K562 (cell line): ENCODE measurements around the gene TMEM150A. TPM values are rescaled to one million over a fixed set of nuclear protein-coding genes. Genes with fewer than 3 reads are reported as not detected.

ENCODE experiments used
- BRF1 ChIP-seq: IDR thresholded peaks from 3 replicates; pipeline ENCODE4 v1.6.1; 2011; ENCODE audit warnings: borderline replicate concordance, mild to moderate bottlenecking; ENCODE audit not compliant: insufficient read length; ENCODE audit errors: extremely low read depth
- CBX2 ChIP-seq: fragments of 200-600 bp; sonication (generic); IDR thresholded peaks from one replicate; pipeline ENCODE4 v1.6.1; 2012; ENCODE audit warnings: mild to moderate bottlenecking, low read length, inconsistent platforms; ENCODE audit not compliant: insufficient read depth, poor library complexity, severe bottlenecking
- CEBPG ChIP-seq, 3 experiments: fragments of 200-800 bp in 1 of 3; sonication (Bioruptor generic) in 1 of 3; sonication (generic) in 1 of 3; formaldehyde crosslinking in 1 of 3; IDR thresholded peaks in 2 of 3; conservative IDR thresholded peaks in 1 of 3; 2 replicates each; pipeline versions ENCODE4 v1.6.1 to v1.8.0; 2016 to 2022; ENCODE audit warnings: missing compliant biosample characterization in 2 of 3, missing genetic modification characterization in 2 of 3, mild to moderate bottlenecking in 1 of 3, missing genetic modification reagents in 1 of 3
- EGR1 ChIP-seq: fragments of 450-650 bp; conservative IDR thresholded peaks from 2 replicates; pipeline ENCODE4 v1.6.1; 2017; ENCODE audit warnings: mild to moderate bottlenecking
- ETV1 ChIP-seq: fragments of 450-650 bp; conservative IDR thresholded peaks from 2 replicates; pipeline ENCODE4 v1.6.1; 2016; ENCODE audit warnings: missing genetic modification characterization, control low read depth, low read depth, missing compliant biosample characterization
- HCFC1 ChIP-seq: IDR thresholded peaks from 2 replicates; pipeline ENCODE4 v1.6.1; 2012; ENCODE audit warnings: low read depth, low read length, improper control_type of control experiment
- JUN ChIP-seq, 2 experiments: sonication (generic) in 1 of 2; formaldehyde crosslinking in 1 of 2; IDR thresholded peaks; 2 replicates each; pipeline versions ENCODE4 v1.6.1 to v1.8.0; 2012 to 2022; ENCODE audit warnings: borderline replicate concordance in 2 of 2, mild to moderate bottlenecking in 2 of 2, improper control_type of control experiment in 1 of 2, low read depth in 1 of 2, low read length in 1 of 2, missing genetic modification reagents in 1 of 2
- KLF13 ChIP-seq: fragments of 450-650 bp; IDR thresholded peaks from 2 replicates; pipeline ENCODE4 v1.6.1; 2016; ENCODE audit warnings: missing genetic modification characterization, low read depth, mild to moderate bottlenecking, missing compliant biosample characterization, moderate library complexity, borderline replicate concordance
- PHF8 ChIP-seq: fragments of 200-600 bp; sonication (generic); IDR thresholded peaks from 2 replicates; pipeline ENCODE4 v1.6.1; 2012; ENCODE audit warnings: mixed run types, mild to moderate bottlenecking, inconsistent platforms, low read length, moderate library complexity, borderline replicate concordance
- RCOR1 ChIP-seq, 2 experiments: IDR thresholded peaks; 2 replicates each; pipeline ENCODE4 v1.6.1; 2012; ENCODE audit warnings: low read depth in 2 of 2, low read length in 2 of 2, borderline replicate concordance in 1 of 2, improper control_type of control experiment in 1 of 2
- RFX7 ChIP-seq: fragments of 250-450 bp; sonication (Bioruptor Pico); IDR thresholded peaks from 2 replicates; pipeline ENCODE4 v1.5.1; 2021; ENCODE audit warnings: mild to moderate bottlenecking
- SLC30A9 ChIP-seq: fragments of 250-450 bp; sonication (Bioruptor Pico); IDR thresholded peaks from 2 replicates; pipeline ENCODE4 v1.8.0; 2022; ENCODE audit warnings: mild to moderate bottlenecking, moderate library complexity
- TARDBP ChIP-seq: fragments of 450-650 bp; IDR thresholded peaks from 2 replicates; pipeline ENCODE4 v1.6.1; 2016
- ZBTB11 ChIP-seq, 3 experiments: fragments of 200-800 bp in 1 of 3; fragments of 250-450 bp in 1 of 3; fragments of 450-650 bp in 1 of 3; sonication (Bioruptor Pico) in 1 of 3; sonication (Bioruptor generic) in 1 of 3; formaldehyde crosslinking in 1 of 3; IDR thresholded peaks; 2 replicates each; pipeline versions ENCODE4 v1.6.1 to v1.8.0; 2016 to 2022; ENCODE audit warnings: mild to moderate bottlenecking in 2 of 3, missing genetic modification characterization in 2 of 3, missing compliant biosample characterization in 1 of 3, moderate library complexity in 1 of 3
- ZBTB26 ChIP-seq: fragments of 450-650 bp; formaldehyde crosslinking; IDR thresholded peaks from 2 replicates; pipeline ENCODE4 v1.4.0; 2022; ENCODE audit warnings: missing genetic modification characterization
- ZBTB34 ChIP-seq: fragments of 250-450 bp; sonication (Bioruptor Pico); IDR thresholded peaks from 2 replicates; pipeline ENCODE4 v1.8.0; 2021; ENCODE audit warnings: mild to moderate bottlenecking, moderate library complexity
- ZNF134 ChIP-seq: fragments of 250-450 bp; sonication (Bioruptor Pico); conservative IDR thresholded peaks from 2 replicates; pipeline ENCODE4 v1.4.0; 2020
- ZNF224 ChIP-seq: sonication (generic); formaldehyde crosslinking; IDR thresholded peaks from 2 replicates; pipeline ENCODE4 v1.8.0; 2022; ENCODE audit warnings: mild to moderate bottlenecking, missing genetic modification reagents
- ZNF77 ChIP-seq: fragments of 250-450 bp; sonication (Bioruptor Pico); IDR thresholded peaks from 2 replicates; pipeline ENCODE4 v1.5.0; 2020
- polyA plus RNA-seq, 8 experiments: library from polyadenylated mRNA; depleted of rRNA in 4 of 8; stranded (reverse) in 5 of 8; unstranded in 3 of 8; fragments of >200 nt; fragmentation: Nextera tagmentation in 2 of 8; fragmentation: Illumina TruSeq in 1 of 8; extraction: Ambion mirVana in 2 of 8; extraction: Trizol in 1 of 8; gene quantifications; 2 replicates each; pipeline versions ENCODE4 v1.2.1 to v1.2.3, GENCODE V29; 2011 to 2014; ENCODE audit warnings: inconsistent platforms in 1 of 8, missing spikeins in 1 of 8
- total RNA-seq, 7 experiments: library from RNA; depleted of rRNA in 6 of 7; stranded (reverse); fragments of >200 nt in 6 of 7; fragmentation: Illumina TruSeq in 2 of 7; extraction: Trizol in 2 of 7; gene quantifications; 2 replicates each; pipeline versions ENCODE4 v1.2.1 to v1.2.3, GENCODE V29; 2011 to 2021; ENCODE audit warnings: low replicate concordance in 1 of 7

TMEM150A gene
- total and polyA plus RNA-seq, 9 of the 15 experiments (the other 6 are each of a cell fraction or from before 2014, with no cell fraction given), result 3.9 to 17.1 (median 8.4) TPM

GRCh38 chr2:85561280-85562212 lies 41.0 kb downstream of the TMEM150A start, which contains the start of gene GGCX (continued):
- peak; percentile 83; the same call in 1 of the 2 replicates for TF ChIP-seq KLF13 (tag)
- no peak for TF ChIP-seq RFX7
- TF ChIP-seq ZNF77 (CRISPR knock-in tag), result no peak
- TF ChIP-seq TARDBP, result peak; percentile 29; the same call in 1 of the 2 replicates
- TF ChIP-seq CEBPG (CRISPR knock-in tag; IDR thresholded peaks at IDR 0.05), result no peak
- TF ChIP-seq CEBPG (tag; conservative IDR thresholded peaks at IDR 0.05 in 1 of 2, IDR thresholded peaks at IDR 0.05 in 1 of 2), result no peak
- TF ChIP-seq ZBTB11 (CRISPR knock-in tag; IDR thresholded peaks at IDR 0.05), result no peak
- no peak for TF ChIP-seq ZNF224 (CRISPR knock-in tag)
- TF ChIP-seq EGR1, result peak; percentile 72
- TF ChIP-seq BRF1, result no peak
- no peak for TF ChIP-seq CBX2
- no peak for TF ChIP-seq ZNF134 (CRISPR knock-in tag)
- peak; percentile 40; the same call in 1 of the 2 replicates for TF ChIP-seq ETV1 (tag)
- peak; percentile 70 for TF ChIP-seq HCFC1
- TF ChIP-seq PHF8, result peak; percentile 85; the same call in 1 of the 2 replicates
- TF ChIP-seq ZBTB26 (CRISPR knock-in tag), result no peak
- TF ChIP-seq RCOR1 (IDR thresholded peaks at IDR 0.05; ENCODE audit: borderline replicate concordance in 1 of 2, low read depth in 2 of 2, low read length in 2 of 2), result 0 out of 4 replicates have a peak, but pooled peaks of 1 of the 2 experiments have one; percentile 5
- no peak for TF ChIP-seq SLC30A9 (CRISPR knock-in tag)
- 0 out of 2 replicates have a peak, but pooled peaks have one; percentile 6 for TF ChIP-seq JUN (IDR thresholded peaks at IDR 0.05; ENCODE audit: borderline replicate concordance, low read depth, low read length)
- no peak for TF ChIP-seq JUN (CRISPR knock-in tag; IDR thresholded peaks at IDR 0.05; ENCODE audit: borderline replicate concordance)
- TF ChIP-seq ZBTB34 (CRISPR knock-in tag), result no peak
